Astrocyte (in vitro differentiated cells and primary cell): Measurements from ENCODE around the gene GRIP1. TPM values are rescaled to one million over a fixed set of nuclear protein-coding genes. Genes with fewer than 3 reads are reported as not detected.

Experiments used
- DNase-seq: peaks from one replicate; pipeline ENCODE4 v3.0.0-alpha.2; 2010; ENCODE audit warnings: low read depth
- FAIRE-seq: peaks from 2 replicates; lab custom pipeline; 2011; peaks lifted over from hg19 to GRCh38; lab: Jason Lieb, UNC
- H2AFZ ChIP-seq: 2 replicates; pipeline ENCODE4 v1.6.0; 2012; ENCODE audit warnings: low read depth, low read length, inconsistent platforms
- H3K27ac ChIP-seq: 2 replicates; pipeline ENCODE4 v1.5.1; 2011; ENCODE audit warnings: low read depth, low read length, inconsistent platforms
- H3K27me3 ChIP-seq: 2 replicates; pipeline ENCODE4 v1.6.0; 2011; ENCODE audit warnings: low read length, inconsistent platforms; ENCODE audit not compliant: insufficient read depth
- H3K36me3 ChIP-seq: 2 replicates; pipeline ENCODE4 v1.5.1; 2011; ENCODE audit warnings: low read length, inconsistent platforms; ENCODE audit not compliant: insufficient read depth
- H3K4me1 ChIP-seq: 2 replicates; pipeline ENCODE4 v1.5.1; 2011; ENCODE audit warnings: low read length, inconsistent platforms; ENCODE audit not compliant: insufficient read depth
- H3K4me2 ChIP-seq: 2 replicates; pipeline ENCODE4 v1.6.0; 2012; ENCODE audit warnings: low read length, inconsistent platforms
- H3K4me3 ChIP-seq: 2 replicates; pipeline ENCODE4 v1.5.1; 2011; ENCODE audit warnings: low read depth, mild to moderate bottlenecking, low read length, inconsistent platforms; ENCODE audit not compliant: insufficient read depth
- H3K79me2 ChIP-seq: 2 replicates; pipeline ENCODE4 v1.6.0; 2012; ENCODE audit warnings: mild to moderate bottlenecking, low read length, inconsistent platforms; ENCODE audit not compliant: insufficient read depth
- H3K9ac ChIP-seq: 2 replicates; pipeline ENCODE4 v1.6.0; 2012; ENCODE audit warnings: mild to moderate bottlenecking, low read length, inconsistent platforms
- H3K9me3 ChIP-seq: 2 replicates; pipeline ENCODE4 v1.5.1; 2012; ENCODE audit warnings: low read depth, mild to moderate bottlenecking, low read length, inconsistent platforms; ENCODE audit not compliant: insufficient read depth
- H4K20me1 ChIP-seq: 2 replicates; pipeline ENCODE4 v1.6.0; 2012; ENCODE audit warnings: low read length, inconsistent platforms; ENCODE audit not compliant: insufficient read depth
- H3K27ac Mint-ChIP-seq: one replicate; pipeline ENCODE4 v1.8.0; 2021; ENCODE audit warnings: mild to moderate bottlenecking, mixed read lengths; ENCODE audit not compliant: unreplicated experiment
- H3K27me3 Mint-ChIP-seq: one replicate; pipeline ENCODE4 v1.8.0; 2021; ENCODE audit warnings: low read depth, mixed read lengths; ENCODE audit not compliant: unreplicated experiment
- H3K36me3 Mint-ChIP-seq: one replicate; pipeline ENCODE4 v1.8.0; 2021; ENCODE audit warnings: low read depth, mixed read lengths; ENCODE audit not compliant: unreplicated experiment
- H3K4me1 Mint-ChIP-seq: one replicate; pipeline ENCODE4 v1.8.0; 2021; ENCODE audit warnings: low read depth, mixed read lengths; ENCODE audit not compliant: unreplicated experiment
- H3K4me3 Mint-ChIP-seq: one replicate; pipeline ENCODE4 v1.8.0; 2021; ENCODE audit warnings: mild to moderate bottlenecking, moderate library complexity, mixed read lengths; ENCODE audit not compliant: unreplicated experiment
- H3K9me3 Mint-ChIP-seq: one replicate; pipeline ENCODE4 v1.8.0; 2021; ENCODE audit warnings: mild to moderate bottlenecking, mixed read lengths; ENCODE audit not compliant: unreplicated experiment
- CTCF ChIP-seq: IDR thresholded peaks from 2 replicates; pipeline ENCODE4 v1.5.1; 2011; ENCODE audit warnings: low read depth, mild to moderate bottlenecking, inconsistent platforms, low read length, moderate library complexity; ENCODE audit not compliant: insufficient read depth
- EZH2 ChIP-seq: IDR thresholded peaks from 2 replicates; pipeline ENCODE4 v1.6.1; 2012; ENCODE audit warnings: mild to moderate bottlenecking, low read length, inconsistent platforms; ENCODE audit not compliant: insufficient read depth
- total RNA-seq: library from RNA; stranded (reverse); gene quantifications from 2 replicates; pipeline ENCODE4 v1.2.1, GENCODE V29; 2021

Gene GRIP1
- total RNA-seq, 1 donor from 2014 or later, result 16.7 TPM

- peaks cover 10% of the 10 kb centered on the region for H3K27me3 ChIP-seq
- no peaks in the 10 kb centered on the region for H3K36me3 ChIP-seq
- TF ChIP-seq CTCF, result no peak
- TF ChIP-seq EZH2, result no peak
- Mint-ChIP-seq H3K9me3 (peaks cover 7% of the 10 kb centered on the region), H3K36me3 (no peaks in the 10 kb centered on the region), H3K27me3 (no peaks in the 10 kb centered on the region), H3K27ac (no peak overlapping the region), H3K4me1 (peaks cover 5% of the 10 kb centered on the region), H3K4me3 (no peak overlapping the region)
- no peak for DNase-seq
- H3K9ac ChIP-seq, result no peak overlapping the region
- H3K4me3 ChIP-seq, result no peak overlapping the region
- H3K79me2 ChIP-seq, result no peaks in the 10 kb centered on the region
- no peaks in the 10 kb centered on the region for H3K4me1 ChIP-seq
- no peak overlapping the region for H2AFZ ChIP-seq
- no peaks in the 10 kb centered on the region for H4K20me1 ChIP-seq
- H3K27ac ChIP-seq, result no peak overlapping the region
- no peak for FAIRE-seq
- H3K4me2 ChIP-seq, result no peak overlapping the region
- H3K9me3 ChIP-seq, result no peaks in the 10 kb centered on the region
Measured at GRCh38 chr12:66699738-66700482, 21.0 kb upstream of the GRIP1 start.

GRCh38 chr12:66698558-66698957 lies 19.7 kb upstream of the GRIP1 start:
- Mint-ChIP-seq H3K27ac (no peak overlapping the region), H3K27me3 (no peaks in the 10 kb centered on the region), H3K4me3 (no peak overlapping the region), H3K9me3 (peaks cover 5% of the 10 kb centered on the region), H3K36me3 (no peaks in the 10 kb centered on the region), H3K4me1 (peaks cover 5% of the 10 kb centered on the region)
- Histone ChIP-seq H3K9ac (no peak overlapping the region), H3K4me2 (no peak overlapping the region), H3K36me3 (no peaks in the 10 kb centered on the region), H4K20me1 (no peaks in the 10 kb centered on the region), H3K27me3 (peaks cover 10% of the 10 kb centered on the region), H3K4me3 (no peak overlapping the region), H3K9me3 (no peaks in the 10 kb centered on the region), H3K79me2 (no peaks in the 10 kb centered on the region), H3K27ac (no peak overlapping the region), H3K4me1 (no peaks in the 10 kb centered on the region), H2AFZ (no peak overlapping the region)
- TF ChIP-seq CTCF, result no peak
- no peak for TF ChIP-seq EZH2
- FAIRE-seq, result no peak
- DNase-seq, result no peak

GRCh38 chr12:66697404-66697803 lies 18.5 kb upstream of the GRIP1 start:
- no peaks in the 10 kb centered on the region for H3K36me3 ChIP-seq
- H3K9me3 Mint-ChIP-seq, result peaks cover 5% of the 10 kb centered on the region
- no peak overlapping the region for H3K27ac Mint-ChIP-seq
- no peak for FAIRE-seq
- peaks cover 3% of the 10 kb centered on the region for H3K4me1 Mint-ChIP-seq
- H3K27me3 ChIP-seq, result peaks cover 10% of the 10 kb centered on the region
- no peaks in the 10 kb centered on the region for H3K4me1 ChIP-seq
- no peak overlapping the region for H3K4me3 Mint-ChIP-seq
- no peak for TF ChIP-seq EZH2
- TF ChIP-seq CTCF, result no peak
- H3K9me3 ChIP-seq, result no peaks in the 10 kb centered on the region
- H3K9ac ChIP-seq, result no peak overlapping the region
- H3K36me3 Mint-ChIP-seq, result no peaks in the 10 kb centered on the region
- H3K27ac ChIP-seq, result no peak overlapping the region
- no peaks in the 10 kb centered on the region for H3K27me3 Mint-ChIP-seq
- H2AFZ ChIP-seq, result no peak overlapping the region
- no peaks in the 10 kb centered on the region for H3K79me2 ChIP-seq
- H3K4me3 ChIP-seq, result no peak overlapping the region
- H3K4me2 ChIP-seq, result no peak overlapping the region
- DNase-seq, result no peak
- H4K20me1 ChIP-seq, result no peaks in the 10 kb centered on the region
